ENCODE results near the gene CYP4A11.
"Not testable (repeated sequence)": the region's sequence is repeated elsewhere in the genome, so short reads cannot be mapped to it uniquely, and the experiment has no call there.

Gene CYP4A11

GRCh38 chr1:46927249-46927835 lies 13.9 kb downstream of the CYP4A11 start:
- CTCF ChIA-PET: no interaction called here
- TF ChIP-seq L3MBTL2 (conservative IDR thresholded peaks at IDR 0.05) (no peak), SP1 (IDR thresholded peaks at IDR 0.05) (no peak), NFRKB (IDR thresholded peaks at IDR 0.05) (no peak), BHLHE40 (IDR thresholded peaks at IDR 0.05; ENCODE audit: borderline replicate concordance) (no peak), SUZ12 (IDR thresholded peaks at IDR 0.05) (no peak), FOXM1 (IDR thresholded peaks at IDR 0.05; ENCODE audit: borderline replicate concordance) (no peak), TARDBP (IDR thresholded peaks at IDR 0.05) (no peak), ZNF384 (IDR thresholded peaks at IDR 0.05) (no peak), ELF4 (IDR thresholded peaks at IDR 0.05) (no peak), ARNT (IDR thresholded peaks at IDR 0.05) (no peak), LEF1 (IDR thresholded peaks at IDR 0.05; ENCODE audit: borderline replicate concordance) (no peak), FOXA1 (IDR thresholded peaks at IDR 0.05) (no peak)
- POLR2A ChIA-PET: no interaction called here

GRCh38 chr1:46910790-46911189 lies 30.5 kb downstream of the CYP4A11 start:
- POLR2A ChIA-PET: no interaction called here
- CTCF ChIA-PET: no interaction called here
- no peak for DNase-seq (ENCODE audit: extremely low spot score)
- TF ChIP-seq FOXM1 (IDR thresholded peaks at IDR 0.05; ENCODE audit: borderline replicate concordance) (no peak), FOXA1 (IDR thresholded peaks at IDR 0.05) (no peak), HDGF (IDR thresholded peaks at IDR 0.05; ENCODE audit: borderline replicate concordance) (no peak), ZNF384 (IDR thresholded peaks at IDR 0.05) (no peak), TARDBP (IDR thresholded peaks at IDR 0.05) (no peak), CTBP1 (IDR thresholded peaks at IDR 0.05; ENCODE audit: borderline replicate concordance) (no peak), NFRKB (IDR thresholded peaks at IDR 0.05) (no peak), LEF1 (IDR thresholded peaks at IDR 0.05; ENCODE audit: borderline replicate concordance) (no peak), SUZ12 (IDR thresholded peaks at IDR 0.05) (no peak), FOXK2 (IDR thresholded peaks at IDR 0.05) (no peak), L3MBTL2 (conservative IDR thresholded peaks at IDR 0.05) (no peak), BHLHE40 (IDR thresholded peaks at IDR 0.05; ENCODE audit: borderline replicate concordance) (no peak), PKNOX1 (IDR thresholded peaks at IDR 0.05) (no peak)

More at GRCh38 chr1:46927249-46927835, 13.9 kb downstream of the CYP4A11 start:
- no peak for DNase-seq (ENCODE audit: extremely low spot score)

- DNase-seq (ENCODE audit: extremely low spot score): no peak
- POLR2A ChIA-PET: no interaction called here
- TF ChIP-seq L3MBTL2 (conservative IDR thresholded peaks at IDR 0.05) (no peak), CTBP1 (IDR thresholded peaks at IDR 0.05; ENCODE audit: borderline replicate concordance) (no peak), FOXM1 (IDR thresholded peaks at IDR 0.05; ENCODE audit: borderline replicate concordance) (no peak)
- CTCF ChIA-PET: no interaction called here
Observed at GRCh38 chr1:46903481-46903880, 37.8 kb downstream of the CYP4A11 start.

GRCh38 chr1:46900401-46900800 lies 40.9 kb downstream of the CYP4A11 start:
- no peak for DNase-seq (ENCODE audit: extremely low spot score)
- TF ChIP-seq ARNT (IDR thresholded peaks at IDR 0.05): no peak
- TF ChIP-seq TARDBP (IDR thresholded peaks at IDR 0.05): no peak
- TF ChIP-seq BHLHE40 (IDR thresholded peaks at IDR 0.05; ENCODE audit: borderline replicate concordance): no peak
- TF ChIP-seq PKNOX1 (IDR thresholded peaks at IDR 0.05): no peak
- TF ChIP-seq L3MBTL2 (conservative IDR thresholded peaks at IDR 0.05): no peak
- TF ChIP-seq ZNF384 (IDR thresholded peaks at IDR 0.05): no peak
- no peak for TF ChIP-seq SUZ12 (IDR thresholded peaks at IDR 0.05)
- TF ChIP-seq FOXM1 (IDR thresholded peaks at IDR 0.05; ENCODE audit: borderline replicate concordance): no peak
- no peak for TF ChIP-seq SP1 (IDR thresholded peaks at IDR 0.05)
- TF ChIP-seq ELF4 (IDR thresholded peaks at IDR 0.05): no peak
- no peak for TF ChIP-seq LEF1 (IDR thresholded peaks at IDR 0.05; ENCODE audit: borderline replicate concordance)
- TF ChIP-seq NFRKB (IDR thresholded peaks at IDR 0.05): no peak
- TF ChIP-seq FOXA1 (IDR thresholded peaks at IDR 0.05): no peak
- ChIA-PET POLR2A (no interaction called here), CTCF (no interaction called here)

- DNase-seq (ENCODE audit: extremely low spot score); POLR2A ChIA-PET; CTCF ChIA-PET: not testable (repeated sequence)
Observed at GRCh38 chr1:46881656-46882055, 59.6 kb downstream of the CYP4A11 start.
